GM12892 (cell line): Measurements from ENCODE around the gene ATP1B2.

ENCODE experiments used
- POLR2A ChIP-seq: IDR thresholded peaks from 2 replicates; pipeline ENCODE4 v1.6.1; 2011; ENCODE audit warnings: low read depth, low read length, control low read depth
- POLR2AphosphoS5 ChIP-seq: IDR thresholded peaks from 2 replicates; pipeline ENCODE4 v1.6.1; 2011; ENCODE audit warnings: low read depth, low read length, control low read depth
- TAF1 ChIP-seq: IDR thresholded peaks from 2 replicates; pipeline ENCODE4 v1.6.1; 2011; ENCODE audit warnings: low read depth, mild to moderate bottlenecking, control low read depth, low read length, borderline replicate concordance

DNA sequence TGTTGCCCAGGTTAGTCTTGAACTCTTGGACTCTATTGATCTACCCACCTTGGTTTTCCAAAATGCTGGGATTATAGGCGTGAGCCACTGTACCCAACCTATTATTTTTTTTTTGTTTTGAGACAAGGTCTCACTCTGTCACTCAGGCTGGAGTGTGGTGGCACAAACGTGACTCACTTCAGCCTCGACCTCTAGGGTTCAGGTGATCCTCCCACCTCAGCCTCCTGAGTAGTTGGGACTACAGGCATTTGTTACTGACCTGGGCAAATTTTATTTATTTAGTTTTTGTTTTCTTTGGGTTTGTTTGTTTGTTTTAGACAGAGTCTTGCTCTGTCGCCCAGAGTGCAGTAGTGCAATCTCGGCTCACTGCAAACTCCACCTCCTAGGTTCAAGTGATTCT lies 27.1 kb upstream of the ATP1B2 start:
- TF ChIP-seq POLR2A (no peak), TAF1 (no peak), POLR2AphosphoS5 (no peak)
